GM08714 (cell line): ENCODE measurements around the gene SLC51A.
"Not testable (repeated sequence)": the region's sequence is repeated elsewhere in the genome, so short reads cannot be mapped to it uniquely, and the experiment has no call there.

Experiments used
- H3K4me3 ChIP-seq: fragments of 200-500 bp; sonication (Bioruptor generic); 2 replicates; pipeline ENCODE4 v1.5.1; 2014; ENCODE audit warnings: mild to moderate bottlenecking, low read length, inconsistent platforms
- ZNF274 ChIP-seq: IDR thresholded peaks from 2 replicates; pipeline ENCODE4 v1.6.1; 2012; ENCODE audit warnings: mild to moderate bottlenecking, low read depth, low read length

Gene SLC51A

GRCh38 chr3:196216089-196216564 lies at the start of gene SLC51A:
SLC51A (plus strand) TSS chr3:196216534; CDS start chr3:196216713, 179 bp downstream.
- TF ChIP-seq ZNF274 = no peak
- H3K4me3 ChIP-seq = no peak within 1 kb of the TSS

GRCh38 chr3:196166741-196167140 lies 49.6 kb upstream of the SLC51A start:
- TF ChIP-seq ZNF274 = no peak
- no peak overlapping the region for H3K4me3 ChIP-seq

GRCh38 chr3:196168808-196169391 lies 47.4 kb upstream of the SLC51A start:
- TF ChIP-seq ZNF274 = no peak
- H3K4me3 ChIP-seq = no peak overlapping the region

- TF ChIP-seq ZNF274 = no peak
- H3K4me3 ChIP-seq = no peak overlapping the region
These were observed 46.5 kb upstream of the SLC51A start for GRCh38 chr3:196169836-196170240.

- H3K4me3 ChIP-seq = not testable (repeated sequence)
These were observed 46.0 kb upstream of the SLC51A start for GRCh38 chr3:196170296-196170695.

GRCh38 chr3:196174652-196175051 lies 41.7 kb upstream of the SLC51A start:
- TF ChIP-seq ZNF274 = no peak
- H3K4me3 ChIP-seq = no peak overlapping the region

- no peak overlapping the region for H3K4me3 ChIP-seq
- TF ChIP-seq ZNF274 = no peak
These were observed 41.2 kb upstream of the SLC51A start for GRCh38 chr3:196175116-196175625.

GRCh38 chr3:196175722-196176121 lies 40.6 kb upstream of the SLC51A start:
- no peak for TF ChIP-seq ZNF274
- H3K4me3 ChIP-seq = no peak overlapping the region

- no peak overlapping the region for H3K4me3 ChIP-seq
- no peak for TF ChIP-seq ZNF274
These were observed 38.8 kb upstream of the SLC51A start for GRCh38 chr3:196177567-196177966.

- H3K4me3 ChIP-seq = no peak overlapping the region
- no peak for TF ChIP-seq ZNF274
These were observed 38.4 kb upstream of the SLC51A start for GRCh38 chr3:196177967-196178366.

GRCh38 chr3:196178993-196179379 lies 37.3 kb upstream of the SLC51A start:
- no peak overlapping the region; the same call in 1 of the 2 replicates for H3K4me3 ChIP-seq
- TF ChIP-seq ZNF274 = no peak

- H3K4me3 ChIP-seq = no peak overlapping the region; the same call in 1 of the 2 replicates
- no peak for TF ChIP-seq ZNF274
These were observed 36.7 kb upstream of the SLC51A start for GRCh38 chr3:196179380-196180308.

- no peak for TF ChIP-seq ZNF274
- H3K4me3 ChIP-seq = no peak overlapping the region; the same call in 1 of the 2 replicates
These were observed 36.0 kb upstream of the SLC51A start for GRCh38 chr3:196180346-196180745.

- no peak for TF ChIP-seq ZNF274
- no peak overlapping the region for H3K4me3 ChIP-seq
These were observed 35.2 kb upstream of the SLC51A start for GRCh38 chr3:196181127-196181546.

- not testable (repeated sequence) for H3K4me3 ChIP-seq
These were observed 32.2 kb upstream of the SLC51A start for GRCh38 chr3:196184169-196184432.
